Iris pigment epithelial cell (primary cell): ENCODE results near the gene TCF3.

Experiments
- DNase-seq: peaks from one replicate; pipeline ENCODE4 v3.0.0-alpha.2; 2011; ENCODE audit warnings: low read depth

TCF3 gene

GRCh38 chr19:1580957-1581356, 71.5 kb downstream of the TCF3 start:
- no peak for DNase-seq

GRCh38 chr19:1580382-1580781, 72.0 kb downstream of the TCF3 start:
- no peak for DNase-seq

GRCh38 chr19:1579222-1579621, 73.2 kb downstream of the TCF3 start:
- no peak for DNase-seq

GRCh38 chr19:1577929-1578618, 74.3 kb downstream of the TCF3 start:
- no peak for DNase-seq

GRCh38 chr19:1577090-1577928, 75.1 kb downstream of the TCF3 start:
- no peak for DNase-seq

- DNase-seq = no peak
These were observed 75.9 kb downstream of the TCF3 start for GRCh38 chr19:1576242-1577089.

GRCh38 chr19:1575323-1576241, 76.8 kb downstream of the TCF3 start:
- no peak for DNase-seq

GRCh38 chr19:1574354-1575136, 77.9 kb downstream of the TCF3 start:
- DNase-seq = no peak

- DNase-seq = no peak
These were observed 79.6 kb downstream of the TCF3 start for GRCh38 chr19:1572795-1573194.

GRCh38 chr19:1571358-1571757, 81.1 kb downstream of the TCF3 start:
- DNase-seq = no peak

- no peak for DNase-seq
These were observed 81.6 kb downstream of the TCF3 start for GRCh38 chr19:1570836-1571235.

GRCh38 chr19:1569997-1570396, 82.4 kb downstream of the TCF3 start:
- no peak for DNase-seq

- DNase-seq = peak; percentile 61
These were observed 83.9 kb downstream of the TCF3 start, which contains the start of gene MEX3D for GRCh38 chr19:1568320-1569019. Gene MEX3D (minus strand): TSS chr19:1568325. CDS start chr19:1568058, 267 bp downstream.

- DNase-seq = no peak
These were observed 84.6 kb downstream of the TCF3 start for GRCh38 chr19:1567848-1568227.

- no peak for DNase-seq
These were observed 85.1 kb downstream of the TCF3 start for GRCh38 chr19:1567116-1567847.

- peak; percentile 85 for DNase-seq
These were observed 85.9 kb downstream of the TCF3 start for GRCh38 chr19:1566392-1567115.

GRCh38 chr19:1563251-1563650, 89.2 kb downstream of the TCF3 start:
- DNase-seq = no peak

GRCh38 chr19:1561236-1561842, 91.1 kb downstream of the TCF3 start:
- DNase-seq = no peak
